Fibroblast of the aortic adventitia (primary cell): ENCODE results near the gene DNAJC5G. TPM values are rescaled to one million over a fixed set of nuclear protein-coding genes. Genes with fewer than 3 reads are reported as not detected.
"Not testable (repeated sequence)": the region's sequence is repeated elsewhere in the genome, so short reads cannot be mapped to it uniquely, and the experiment has no call there.

Experiments used
- DNase-seq: peaks from one replicate; pipeline ENCODE4 v3.0.0-alpha.2; 2010; ENCODE audit warnings: low read depth
- H3K4me3 ChIP-seq: 2 replicates; pipeline ENCODE4 v1.5.1; 2011; ENCODE audit warnings: low read depth, mild to moderate bottlenecking, control low read depth, low read length, moderate library complexity
- CTCF ChIP-seq: IDR thresholded peaks from 2 replicates; pipeline ENCODE4 v1.5.1; 2011; ENCODE audit warnings: mild to moderate bottlenecking, low read length, control low read depth, inconsistent platforms; ENCODE audit not compliant: insufficient read depth
- total RNA-seq: library from RNA; depleted of rRNA; stranded (reverse); fragments of >200 nt; gene quantifications from 2 replicates; pipeline ENCODE4 v1.2.3, GENCODE V29; 2012; ENCODE audit warnings: low replicate concordance

DNAJC5G gene
- total RNA-seq, 1 donor: not detected

- peak; percentile 24 for TF ChIP-seq CTCF
- DNase-seq: no peak
- no peak overlapping the region for H3K4me3 ChIP-seq
These were observed 10.3 kb upstream of the DNAJC5G start for GRCh38 chr2:27264753-27265535.

- no peak overlapping the region for H3K4me3 ChIP-seq
- no peak for DNase-seq
- no peak for TF ChIP-seq CTCF
These were observed 9.7 kb upstream of the DNAJC5G start for GRCh38 chr2:27265536-27265870.

GRCh38 chr2:27268296-27268695, 6.9 kb upstream of the DNAJC5G start:
- H3K4me3 ChIP-seq, DNase-seq: not testable (repeated sequence)

- no peak for TF ChIP-seq CTCF
- DNase-seq: no peak
These were observed 5.1 kb upstream of the DNAJC5G start for GRCh38 chr2:27270131-27270530.

GRCh38 chr2:27270670-27271069, 4.6 kb upstream of the DNAJC5G start:
- H3K4me3 ChIP-seq: no peak overlapping the region
- TF ChIP-seq CTCF: no peak
- no peak for DNase-seq

More at GRCh38 chr2:27270131-27270530, 5.1 kb upstream of the DNAJC5G start:
- H3K4me3 ChIP-seq: no peak overlapping the region

- H3K4me3 ChIP-seq: no peak overlapping the region
- DNase-seq: no peak
- no peak for TF ChIP-seq CTCF
These were observed 3.4 kb upstream of the DNAJC5G start for GRCh38 chr2:27271631-27272340.

- not testable (repeated sequence) for DNase-seq, H3K4me3 ChIP-seq
These were observed 2.4 kb upstream of the DNAJC5G start for GRCh38 chr2:27272537-27273522.
